Measurements from ENCODE around the gene MYOM3. TPM values are rescaled to one million over a fixed set of nuclear protein-coding genes. Genes with fewer than 3 reads are reported as not detected.

Gene MYOM3
- total and polyA plus RNA-seq, 4 donors = 0.09 to 0.55 (median 0.11) TPM

- WGBS, 2 donors = 83 to 88% methylated on average over 13 of the region's 13 CpGs
- DNase-seq (no peak), ATAC-seq (ENCODE audit: insufficient read depth, low FRiP score) (no peak)
- Histone ChIP-seq H3K36me3 (ENCODE audit: control insufficient read depth in 4 of 4, insufficient read depth in 4 of 4, low read length in 4 of 4) (no peaks in the 10 kb centered on the region), H3K9ac (ENCODE audit: insufficient read depth in 1 of 2, low read length in 2 of 2) (no peak overlapping the region), H3K4me3 (no peak overlapping the region), H3K27me3 (ENCODE audit: control insufficient read depth in 3 of 3, insufficient read depth in 3 of 3, low read length in 2 of 3) (no peaks in the 10 kb centered on the region), H3K9me3 (ENCODE audit: control insufficient read depth in 4 of 4, insufficient read depth in 3 of 4, low read length in 3 of 4) (peaks cover 0 to 2% (median 0%) of the 10 kb centered on the region in 4 donors), H3K4me1 (ENCODE audit: control insufficient read depth in 5 of 5, insufficient read depth in 5 of 5, low read length in 5 of 5) (no peaks in the 10 kb centered on the region), H3K27ac (ENCODE audit: low read depth in 1 of 2, low read length in 1 of 2) (no peak overlapping the region)
- TF ChIP-seq CTCF (IDR thresholded peaks at IDR 0.05; ENCODE audit: control extremely low read depth, extremely low read depth) = no peak
These were observed 10.8 kb downstream of the MYOM3 start for GRCh38 chr1:24100945-24101737.

DNA sequence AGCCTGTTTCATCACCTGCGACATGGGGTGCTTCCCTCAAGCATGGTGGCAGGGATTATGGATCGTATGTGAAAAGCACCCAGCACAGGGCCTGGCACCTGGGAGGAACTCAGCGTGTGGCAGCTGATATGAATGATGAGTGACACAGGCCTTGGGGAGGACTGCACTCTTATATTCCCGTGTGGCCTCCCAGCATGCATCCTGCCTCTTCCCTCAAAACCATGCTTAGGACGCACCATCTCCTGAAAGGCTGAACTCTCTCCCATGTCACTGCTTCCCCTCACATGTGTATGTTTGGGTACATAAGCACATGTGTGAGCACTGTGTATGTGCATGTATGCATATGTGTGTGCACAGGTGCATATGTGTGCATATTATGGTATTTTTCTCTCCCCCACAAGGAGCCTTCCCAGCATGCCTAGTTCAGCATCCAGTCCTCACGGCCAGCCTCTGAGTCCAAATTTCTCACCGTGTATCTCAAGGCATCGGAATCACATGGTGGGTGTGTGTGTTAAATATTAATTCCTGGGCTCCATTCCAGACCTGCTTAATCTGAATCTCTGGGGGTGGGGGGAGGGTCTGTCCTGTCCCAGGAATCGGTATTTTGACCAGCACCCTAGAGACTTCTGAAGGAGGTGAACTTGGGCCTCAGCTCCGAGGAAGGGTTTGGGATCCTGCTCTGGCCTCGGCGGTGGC is 12.8 kb downstream of the MYOM3 start:
- no peak for DNase-seq
- 76 to 82% methylated on average over 12 of the region's 12 CpGs for WGBS, 2 donors
- H3K9me3 ChIP-seq (ENCODE audit: control insufficient read depth in 4 of 4, insufficient read depth in 3 of 4, low read length in 3 of 4) = peaks cover 0 to 2% (median 0%) of the 10 kb centered on the region in 4 donors
- H3K36me3 ChIP-seq (ENCODE audit: control insufficient read depth in 4 of 4, insufficient read depth in 4 of 4, low read length in 4 of 4) = no peaks in the 10 kb centered on the region
- peak overlapping the region in 1 of 2 donors; percentile 41 for H3K27ac ChIP-seq (ENCODE audit: low read depth in 1 of 2, low read length in 1 of 2)
- TF ChIP-seq CTCF (IDR thresholded peaks at IDR 0.05; ENCODE audit: control extremely low read depth, extremely low read depth) = no peak
- no peak overlapping the region for H3K9ac ChIP-seq (ENCODE audit: insufficient read depth in 1 of 2, low read length in 2 of 2)
- H3K4me1 ChIP-seq (ENCODE audit: control insufficient read depth in 5 of 5, insufficient read depth in 5 of 5, low read length in 5 of 5) = no peaks in the 10 kb centered on the region
- no peak for ATAC-seq (ENCODE audit: insufficient read depth, low FRiP score)
- H3K27me3 ChIP-seq (ENCODE audit: control insufficient read depth in 3 of 3, insufficient read depth in 3 of 3, low read length in 2 of 3) = no peaks in the 10 kb centered on the region
- no peak overlapping the region for H3K4me3 ChIP-seq

DNA sequence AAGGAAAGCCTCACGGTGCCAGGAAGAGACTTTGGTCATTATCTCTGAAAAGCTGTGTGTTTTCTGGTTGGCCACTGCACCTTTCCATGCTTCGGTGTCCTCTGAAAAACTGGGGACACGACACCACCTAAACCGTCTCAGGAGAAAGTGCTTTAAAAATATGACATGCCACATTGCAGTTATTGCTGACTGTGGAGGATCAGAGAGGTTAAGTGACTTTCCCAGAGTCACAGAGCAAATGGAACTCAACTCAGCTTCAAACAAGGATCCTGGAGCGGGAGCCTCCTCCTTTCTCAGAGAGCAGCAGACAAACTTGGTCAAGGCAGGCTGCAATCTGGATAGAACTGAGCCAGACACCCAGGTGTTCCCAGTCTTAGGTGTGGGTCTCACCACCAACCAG is 13.8 kb downstream of the MYOM3 start:
- H3K9ac ChIP-seq (ENCODE audit: insufficient read depth in 1 of 2, low read length in 2 of 2) = no peak overlapping the region
- 89 to 90% methylated on average over 5 of the region's 5 CpGs for WGBS, 2 donors
- no peak overlapping the region for H3K27ac ChIP-seq (ENCODE audit: low read depth in 1 of 2, low read length in 1 of 2)

More for the DNA sequence above, 13.8 kb downstream of the MYOM3 start:
- Histone ChIP-seq H3K4me1 (ENCODE audit: control insufficient read depth in 5 of 5, insufficient read depth in 5 of 5, low read length in 5 of 5) (no peaks in the 10 kb centered on the region), H3K4me3 (no peak overlapping the region), H3K36me3 (ENCODE audit: control insufficient read depth in 4 of 4, insufficient read depth in 4 of 4, low read length in 4 of 4) (no peaks in the 10 kb centered on the region), H3K27me3 (ENCODE audit: control insufficient read depth in 3 of 3, insufficient read depth in 3 of 3, low read length in 2 of 3) (no peaks in the 10 kb centered on the region), H3K9me3 (ENCODE audit: control insufficient read depth in 4 of 4, insufficient read depth in 3 of 4, low read length in 3 of 4) (peaks cover 0 to 2% (median 0%) of the 10 kb centered on the region in 4 donors)
- TF ChIP-seq CTCF (IDR thresholded peaks at IDR 0.05; ENCODE audit: control extremely low read depth, extremely low read depth) = no peak
- no peak for DNase-seq
- ATAC-seq (ENCODE audit: insufficient read depth, low FRiP score) = no peak
